CD4-positive, alpha-beta T cell treated with Interleukin-15 for 1 hour (primary cell): ENCODE data around the gene SMCO2.

Source experiments
- DNase-seq: peaks from one replicate; pipeline ENCODE4 v3.0.0-alpha.2; 2020

The SMCO2 gene

GRCh38 chr12:27446436-27446835 is at the start of gene SMCO2:
Gene SMCO2 (plus strand): TSS chr12:27446736. CDS start chr12:27470632, 23,896 bp downstream.
- DNase-seq: no peak

GRCh38 chr12:27398466-27398865 is 48.1 kb upstream of the SMCO2 start:
- no peak for DNase-seq

GRCh38 chr12:27399074-27399473 is 47.5 kb upstream of the SMCO2 start:
- no peak for DNase-seq

- no peak for DNase-seq
Measured at GRCh38 chr12:27400856-27401354, 45.6 kb upstream of the SMCO2 start.

GRCh38 chr12:27412047-27412446 is 34.5 kb upstream of the SMCO2 start:
- DNase-seq: no peak

GRCh38 chr12:27422697-27423096 is 23.8 kb upstream of the SMCO2 start:
- no peak for DNase-seq

GRCh38 chr12:27424631-27425230 is 21.8 kb upstream of the SMCO2 start:
- no peak for DNase-seq

GRCh38 chr12:27425306-27425705 is 21.2 kb upstream of the SMCO2 start:
- DNase-seq: no peak

- DNase-seq: no peak
Measured at GRCh38 chr12:27426743-27427487, 19.6 kb upstream of the SMCO2 start.

- no peak for DNase-seq
Measured at GRCh38 chr12:27427824-27428223, 18.7 kb upstream of the SMCO2 start.

- DNase-seq: no peak
Measured at GRCh38 chr12:27428466-27428865, 18.1 kb upstream of the SMCO2 start.

- no peak for DNase-seq
Measured at GRCh38 chr12:27429606-27430005, 16.9 kb upstream of the SMCO2 start.

- no peak for DNase-seq
Measured at GRCh38 chr12:27431185-27431584, 15.4 kb upstream of the SMCO2 start.

- DNase-seq: no peak
Measured at GRCh38 chr12:27434673-27435565, 11.6 kb upstream of the SMCO2 start.

- DNase-seq: no peak
Measured at GRCh38 chr12:27436029-27436428, 10.5 kb upstream of the SMCO2 start.

- no peak for DNase-seq
Measured at GRCh38 chr12:27436768-27437167, 9.8 kb upstream of the SMCO2 start.

GRCh38 chr12:27437839-27438238 is 8.7 kb upstream of the SMCO2 start:
- no peak for DNase-seq

- no peak for DNase-seq
Measured at GRCh38 chr12:27447761-27448160, 1.2 kb downstream of the SMCO2 start.

GRCh38 chr12:27449026-27449425 is 2.5 kb downstream of the SMCO2 start:
- no peak for DNase-seq

- no peak for DNase-seq
Measured at GRCh38 chr12:27449893-27450534, 3.5 kb downstream of the SMCO2 start.

- DNase-seq: no peak
Measured at GRCh38 chr12:27451036-27451825, 4.7 kb downstream of the SMCO2 start.

- DNase-seq: no peak
Measured at GRCh38 chr12:27453421-27453820, 6.9 kb downstream of the SMCO2 start.
